Measurements from ENCODE around the gene TEAD2.

- TF ChIP-seq, protein P1, sequence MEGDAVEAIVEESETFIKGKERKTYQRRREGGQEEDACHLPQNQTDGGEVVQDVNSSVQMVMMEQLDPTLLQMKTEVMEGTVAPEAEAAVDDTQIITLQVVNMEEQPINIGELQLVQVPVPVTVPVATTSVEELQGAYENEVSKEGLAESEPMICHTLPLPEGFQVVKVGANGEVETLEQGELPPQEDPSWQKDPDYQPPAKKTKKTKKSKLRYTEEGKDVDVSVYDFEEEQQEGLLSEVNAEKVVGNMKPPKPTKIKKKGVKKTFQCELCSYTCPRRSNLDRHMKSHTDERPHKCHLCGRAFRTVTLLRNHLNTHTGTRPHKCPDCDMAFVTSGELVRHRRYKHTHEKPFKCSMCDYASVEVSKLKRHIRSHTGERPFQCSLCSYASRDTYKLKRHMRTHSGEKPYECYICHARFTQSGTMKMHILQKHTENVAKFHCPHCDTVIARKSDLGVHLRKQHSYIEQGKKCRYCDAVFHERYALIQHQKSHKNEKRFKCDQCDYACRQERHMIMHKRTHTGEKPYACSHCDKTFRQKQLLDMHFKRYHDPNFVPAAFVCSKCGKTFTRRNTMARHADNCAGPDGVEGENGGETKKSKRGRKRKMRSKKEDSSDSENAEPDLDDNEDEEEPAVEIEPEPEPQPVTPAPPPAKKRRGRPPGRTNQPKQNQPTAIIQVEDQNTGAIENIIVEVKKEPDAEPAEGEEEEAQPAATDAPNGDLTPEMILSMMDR (IDR thresholded peaks at IDR 0.05), result no peak
- TF ChIP-seq MAX (CRISPR knock-in tag; IDR thresholded peaks at IDR 0.05) (no peak), HMGA2 (CRISPR knock-in tag; IDR thresholded peaks at IDR 0.05) (no peak), ZNF425 (CRISPR knock-in tag; conservative IDR thresholded peaks at IDR 0.05) (no peak)
- TF ChIP-seq, protein P2, sequence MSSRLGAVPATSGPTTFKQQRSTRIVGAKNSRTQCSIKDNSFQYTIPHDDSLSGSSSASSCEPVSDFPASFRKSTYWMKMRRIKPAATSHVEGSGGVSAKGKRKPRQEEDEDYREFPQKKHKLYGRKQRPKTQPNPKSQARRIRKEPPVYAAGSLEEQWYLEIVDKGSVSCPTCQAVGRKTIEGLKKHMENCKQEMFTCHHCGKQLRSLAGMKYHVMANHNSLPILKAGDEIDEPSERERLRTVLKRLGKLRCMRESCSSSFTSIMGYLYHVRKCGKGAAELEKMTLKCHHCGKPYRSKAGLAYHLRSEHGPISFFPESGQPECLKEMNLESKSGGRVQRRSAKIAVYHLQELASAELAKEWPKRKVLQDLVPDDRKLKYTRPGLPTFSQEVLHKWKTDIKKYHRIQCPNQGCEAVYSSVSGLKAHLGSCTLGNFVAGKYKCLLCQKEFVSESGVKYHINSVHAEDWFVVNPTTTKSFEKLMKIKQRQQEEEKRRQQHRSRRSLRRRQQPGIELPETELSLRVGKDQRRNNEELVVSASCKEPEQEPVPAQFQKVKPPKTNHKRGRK (CRISPR knock-in tag; IDR thresholded peaks at IDR 0.05; ENCODE audit: borderline replicate concordance), result no peak
- TF ChIP-seq, protein P3, sequence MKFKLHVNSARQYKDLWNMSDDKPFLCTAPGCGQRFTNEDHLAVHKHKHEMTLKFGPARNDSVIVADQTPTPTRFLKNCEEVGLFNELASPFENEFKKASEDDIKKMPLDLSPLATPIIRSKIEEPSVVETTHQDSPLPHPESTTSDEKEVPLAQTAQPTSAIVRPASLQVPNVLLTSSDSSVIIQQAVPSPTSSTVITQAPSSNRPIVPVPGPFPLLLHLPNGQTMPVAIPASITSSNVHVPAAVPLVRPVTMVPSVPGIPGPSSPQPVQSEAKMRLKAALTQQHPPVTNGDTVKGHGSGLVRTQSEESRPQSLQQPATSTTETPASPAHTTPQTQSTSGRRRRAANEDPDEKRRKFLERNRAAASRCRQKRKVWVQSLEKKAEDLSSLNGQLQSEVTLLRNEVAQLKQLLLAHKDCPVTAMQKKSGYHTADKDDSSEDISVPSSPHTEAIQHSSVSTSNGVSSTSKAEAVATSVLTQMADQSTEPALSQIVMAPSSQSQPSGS (CRISPR knock-in tag; IDR thresholded peaks at IDR 0.05; ENCODE audit: borderline replicate concordance, low read depth), result no peak
Observed at GRCh38 chr19:49355909-49356353, 6.3 kb downstream of the TEAD2 start.

All from WTC11 (cell line).